GM13976 (cell line): ENCODE measurements around the gene AGBL4.
"Not testable (repeated sequence)": the region's sequence is repeated elsewhere in the genome, so short reads cannot be mapped to it uniquely, and the experiment has no call there.

Source experiments
- DNase-seq: peaks from one replicate; pipeline ENCODE4 v3.0.0; 2012; ENCODE audit warnings: low spot score
- in situ Hi-C: fragments of 300-500 bp; cut with MboI; formaldehyde crosslinking; loops from one replicate; pipeline ENCODE4 v1.12.0; 2022; ENCODE audit warnings: low sequenced_read_pairs, mixed read lengths, inconsistent platforms; ENCODE audit not compliant: unreplicated experiment
- TF ChIP-seq, protein P1 (sequence below): IDR thresholded peaks from 2 replicates; pipeline ENCODE4 v1.5.1; 2012; ENCODE audit warnings: borderline replicate concordance, mild to moderate bottlenecking; ENCODE audit not compliant: insufficient read depth; ENCODE audit errors: extremely low read depth, missing control alignments, control extremely low read depth

The AGBL4 gene

DNA sequence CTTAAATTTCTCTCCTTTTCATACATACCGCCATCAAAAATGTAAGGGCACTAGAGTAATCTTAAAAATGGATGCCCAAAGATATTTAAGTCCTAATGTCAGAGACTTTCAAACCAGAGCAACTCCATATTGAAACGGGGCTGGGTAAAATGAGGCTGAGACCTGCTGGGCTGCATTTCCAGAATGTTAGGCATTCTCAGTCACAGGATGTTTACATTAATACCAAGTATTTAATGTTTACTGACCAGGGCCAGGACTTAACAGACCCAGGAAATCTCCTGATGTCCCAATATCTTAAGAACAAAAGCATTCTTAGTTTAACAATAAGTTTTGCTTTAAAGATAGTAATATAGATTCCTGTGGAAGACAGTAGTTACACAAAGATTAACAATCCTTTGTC lies 683.2 kb downstream of the AGBL4 start:
- in situ Hi-C loops = no loop called here
- no peak for DNase-seq

DNA sequence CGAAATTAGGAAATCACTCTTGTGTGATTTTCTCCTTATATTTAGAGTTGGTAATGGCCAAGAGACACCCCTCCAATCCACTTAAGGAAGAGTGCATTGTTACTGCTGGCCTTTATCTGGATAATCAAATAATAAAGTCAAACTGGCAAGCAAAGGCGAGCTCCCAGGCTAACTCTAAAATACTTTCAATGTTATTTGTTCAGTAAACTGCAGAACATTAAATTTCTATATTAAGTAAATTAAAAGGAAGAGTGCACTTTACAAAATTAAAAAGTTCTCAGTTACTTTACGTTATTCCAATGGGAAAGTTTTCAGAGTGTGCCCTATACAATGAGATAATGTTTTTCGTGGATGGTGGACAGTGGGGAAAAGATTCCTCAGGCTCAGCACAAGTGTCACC lies 684.7 kb downstream of the AGBL4 start:
- TF ChIP-seq, protein P1, sequence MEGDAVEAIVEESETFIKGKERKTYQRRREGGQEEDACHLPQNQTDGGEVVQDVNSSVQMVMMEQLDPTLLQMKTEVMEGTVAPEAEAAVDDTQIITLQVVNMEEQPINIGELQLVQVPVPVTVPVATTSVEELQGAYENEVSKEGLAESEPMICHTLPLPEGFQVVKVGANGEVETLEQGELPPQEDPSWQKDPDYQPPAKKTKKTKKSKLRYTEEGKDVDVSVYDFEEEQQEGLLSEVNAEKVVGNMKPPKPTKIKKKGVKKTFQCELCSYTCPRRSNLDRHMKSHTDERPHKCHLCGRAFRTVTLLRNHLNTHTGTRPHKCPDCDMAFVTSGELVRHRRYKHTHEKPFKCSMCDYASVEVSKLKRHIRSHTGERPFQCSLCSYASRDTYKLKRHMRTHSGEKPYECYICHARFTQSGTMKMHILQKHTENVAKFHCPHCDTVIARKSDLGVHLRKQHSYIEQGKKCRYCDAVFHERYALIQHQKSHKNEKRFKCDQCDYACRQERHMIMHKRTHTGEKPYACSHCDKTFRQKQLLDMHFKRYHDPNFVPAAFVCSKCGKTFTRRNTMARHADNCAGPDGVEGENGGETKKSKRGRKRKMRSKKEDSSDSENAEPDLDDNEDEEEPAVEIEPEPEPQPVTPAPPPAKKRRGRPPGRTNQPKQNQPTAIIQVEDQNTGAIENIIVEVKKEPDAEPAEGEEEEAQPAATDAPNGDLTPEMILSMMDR = no peak
- DNase-seq = no peak
- in situ Hi-C loops = no loop called here

More for the DNA sequence above, 683.2 kb downstream of the AGBL4 start:
- TF ChIP-seq, protein P1 = no peak

GRCh38 chr1:49337251-49337650 lies 686.5 kb downstream of the AGBL4 start:
- TF ChIP-seq, protein P1 = no peak
- in situ Hi-C loops = no loop called here
- DNase-seq = no peak

GRCh38 chr1:49333906-49334305 lies 689.8 kb downstream of the AGBL4 start:
- in situ Hi-C loops = no loop called here
- DNase-seq = no peak
- TF ChIP-seq, protein P1 = no peak

- no peak for DNase-seq
- in situ Hi-C loops = no loop called here
- TF ChIP-seq, protein P1 = no peak
Measured at GRCh38 chr1:49331066-49331852, 692.5 kb downstream of the AGBL4 start.

DNA sequence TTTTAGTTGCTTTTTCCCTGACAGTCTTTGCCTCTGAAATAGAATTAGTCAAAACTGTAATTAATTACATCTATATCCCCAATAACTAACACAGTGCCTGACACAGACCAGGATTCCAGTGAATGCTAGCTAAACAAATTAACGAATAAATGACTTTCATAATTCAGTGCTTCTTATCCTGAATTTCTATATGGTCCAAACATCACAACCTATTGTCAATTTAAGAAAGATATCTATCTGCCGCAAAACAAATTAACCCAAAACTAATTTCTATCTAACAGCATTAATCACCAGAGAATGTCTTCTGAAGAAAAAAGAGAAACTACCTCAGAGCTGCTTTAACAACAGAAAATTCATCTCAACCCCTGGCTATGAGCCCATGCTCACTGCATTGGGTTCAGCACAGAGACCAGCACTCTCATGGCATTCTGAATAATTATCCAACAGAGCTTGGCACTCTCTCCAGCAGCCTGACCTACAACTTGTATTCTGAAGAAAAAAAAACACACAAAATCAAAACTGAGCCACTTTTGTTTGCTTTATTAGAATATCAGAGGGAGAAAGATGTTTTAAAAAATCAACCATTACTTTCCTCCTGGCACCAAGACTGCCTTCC lies 699.7 kb downstream of the AGBL4 start:
- DNase-seq = no peak
- TF ChIP-seq, protein P1 = no peak
- in situ Hi-C loops = no loop called here

- DNase-seq, in situ Hi-C loops: not testable (repeated sequence)
Measured at GRCh38 chr1:49320493-49320892, 703.3 kb downstream of the AGBL4 start.
